RPMI8226 (cell line): ENCODE measurements around the gene RPS15.
A peak's percentile ranks its signal among the peaks of the same experiment; 100 is the strongest.
"Not testable (repeated sequence)": the region's sequence is repeated elsewhere in the genome, so short reads cannot be mapped to it uniquely, and the experiment has no call there.

Experiments
- DNase-seq: peaks from one replicate; pipeline ENCODE4 v3.0.0-alpha.2; 2015

The RPS15 gene

GRCh38 chr19:1402411-1403070 lies 35.7 kb upstream of the RPS15 start:
- no peak for DNase-seq

- peak; percentile 99 for DNase-seq
These were observed 31.2 kb upstream of the RPS15 start for GRCh38 chr19:1406774-1407527.

- DNase-seq: no peak
These were observed 30.5 kb upstream of the RPS15 start, which contains the start of gene DAZAP1 for GRCh38 chr19:1407528-1408299. Gene DAZAP1, plus strand, starts transcription at chr19:1407586. Its CDS starts 188 bp downstream, at chr19:1407774.

- DNase-seq: peak; percentile 58
These were observed 29.6 kb upstream of the RPS15 start for GRCh38 chr19:1408300-1409203.

- no peak for DNase-seq
These were observed 28.8 kb upstream of the RPS15 start for GRCh38 chr19:1409204-1410005.

GRCh38 chr19:1410136-1410786 lies 27.9 kb upstream of the RPS15 start:
- DNase-seq: no peak

GRCh38 chr19:1410789-1411188 lies 27.4 kb upstream of the RPS15 start:
- no peak for DNase-seq

GRCh38 chr19:1411255-1412191 lies 26.7 kb upstream of the RPS15 start:
- DNase-seq: no peak

GRCh38 chr19:1412323-1412923 lies 25.8 kb upstream of the RPS15 start:
- no peak for DNase-seq

- DNase-seq: no peak
These were observed 25.0 kb upstream of the RPS15 start for GRCh38 chr19:1412995-1413800.

- DNase-seq: no peak
These were observed 22.0 kb upstream of the RPS15 start for GRCh38 chr19:1416014-1416841.

GRCh38 chr19:1417145-1417544 lies 21.1 kb upstream of the RPS15 start:
- no peak for DNase-seq

- no peak for DNase-seq
These were observed 20.3 kb upstream of the RPS15 start for GRCh38 chr19:1417681-1418495.

GRCh38 chr19:1418496-1418775 lies 19.8 kb upstream of the RPS15 start:
- no peak for DNase-seq

- DNase-seq: no peak
These were observed 19.1 kb upstream of the RPS15 start for GRCh38 chr19:1418951-1419738.

- DNase-seq: not testable (repeated sequence)
These were observed 18.1 kb upstream of the RPS15 start for GRCh38 chr19:1420085-1420484.
